Cardiac muscle cell (in vitro differentiated cells and primary cell): ENCODE data around the gene COL19A1. TPM values are rescaled to one million over a fixed set of nuclear protein-coding genes. Genes with fewer than 3 reads are reported as not detected.

Experiments
- DNase-seq, 2 donors: peaks; one replicate each; pipeline versions ENCODE4 v3.0.0 to v3.0.0-alpha.2; 2010 to 2017; ENCODE audit warnings: low read depth in 1 of 2, low spot score in 1 of 2
- H3K27ac ChIP-seq: fragments of 200-600 bp; sonication (generic); 2 replicates; pipeline ENCODE4 v1.5.1; 2016
- H3K27me3 ChIP-seq: fragments of 200-600 bp; sonication (generic); 2 replicates; pipeline ENCODE4 v1.6.0; 2016; ENCODE audit warnings: control low read depth
- H3K36me3 ChIP-seq: fragments of 200-600 bp; sonication (generic); 2 replicates; pipeline ENCODE4 v1.5.1; 2016; ENCODE audit warnings: control low read depth
- H3K4me1 ChIP-seq: fragments of 200-600 bp; sonication (generic); 2 replicates; pipeline ENCODE4 v1.8.1; 2017; ENCODE audit warnings: low read depth, mild to moderate bottlenecking, mixed run types
- H3K4me3 ChIP-seq: fragments of 200-600 bp; sonication (generic); 2 replicates; pipeline ENCODE4 v1.5.1; 2016; ENCODE audit warnings: mild to moderate bottlenecking
- H3K9me3 ChIP-seq: fragments of 200-600 bp; sonication (generic); 2 replicates; pipeline ENCODE4 v1.5.1; 2017; ENCODE audit warnings: low read depth, mild to moderate bottlenecking, control low read depth
- CTCF ChIP-seq: IDR thresholded peaks from 2 replicates; pipeline ENCODE4 v1.5.1; 2012; ENCODE audit warnings: low read depth, mild to moderate bottlenecking, low read length
- polyA plus RNA-seq: library from polyadenylated mRNA; unstranded; fragments of >200 nt; fragmentation: Nextera tagmentation; extraction: Ambion mirVana; gene quantifications from 2 replicates; pipeline ENCODE4 v1.2.1, GENCODE V29; 2016
- total RNA-seq: library from RNA; depleted of rRNA; stranded (reverse); fragments of >200 nt; gene quantifications from 2 replicates; pipeline ENCODE4 v1.2.3, GENCODE V29; 2016

COL19A1 gene
- 0.11 and 0.27 TPM in 2 replicates for total RNA-seq
- 0.10 TPM in 1 of 2 replicates, not detected in the other for polyA plus RNA-seq

- Histone ChIP-seq H3K4me1 (no peaks in the 10 kb centered on the region), H3K27ac (no peak within 1 kb of the TSS), H3K9me3 (no peaks in the 10 kb centered on the region), H3K27me3 (peaks cover 49% of the 10 kb centered on the region), H3K4me3 (peak within 1 kb of the TSS; percentile 50), H3K36me3 (no peaks in the 10 kb centered on the region)
- DNase-seq: peak in 1 of 2 donors; percentile 51
- no peak for TF ChIP-seq CTCF
Measured at GRCh38 chr6:69866351-69866769, at the start of gene COL19A1. Gene COL19A1, plus strand, starts transcription at chr6:69866556. Its CDS starts 13,012 bp downstream, at chr6:69879568.

- Histone ChIP-seq H3K27ac (no peak overlapping the region), H3K4me1 (no peaks in the 10 kb centered on the region), H3K9me3 (no peaks in the 10 kb centered on the region), H3K36me3 (no peaks in the 10 kb centered on the region), H3K27me3 (no peaks in the 10 kb centered on the region), H3K4me3 (no peak overlapping the region)
- no peak for TF ChIP-seq CTCF
- DNase-seq: peak in 1 of 2 donors; percentile 14
Measured at GRCh38 chr6:69816569-69816968, 49.8 kb upstream of the COL19A1 start.

GRCh38 chr6:69817358-69817757, 49.0 kb upstream of the COL19A1 start:
- Histone ChIP-seq H3K36me3 (no peaks in the 10 kb centered on the region), H3K4me1 (no peaks in the 10 kb centered on the region), H3K27ac (no peak overlapping the region), H3K27me3 (no peaks in the 10 kb centered on the region), H3K4me3 (no peak overlapping the region), H3K9me3 (no peaks in the 10 kb centered on the region)
- no peak for DNase-seq
- TF ChIP-seq CTCF: no peak

GRCh38 chr6:69818223-69818930, 48.0 kb upstream of the COL19A1 start:
- no peaks in the 10 kb centered on the region for H3K9me3 ChIP-seq
- no peaks in the 10 kb centered on the region for H3K27me3 ChIP-seq
- H3K4me3 ChIP-seq: no peak overlapping the region
- no peak for TF ChIP-seq CTCF
- DNase-seq: no peak
- H3K4me1 ChIP-seq: no peaks in the 10 kb centered on the region
- H3K36me3 ChIP-seq: no peaks in the 10 kb centered on the region
- no peak overlapping the region for H3K27ac ChIP-seq

- no peak for DNase-seq
- Histone ChIP-seq H3K4me1 (no peaks in the 10 kb centered on the region), H3K27me3 (no peaks in the 10 kb centered on the region), H3K27ac (no peak overlapping the region), H3K9me3 (no peaks in the 10 kb centered on the region), H3K36me3 (no peaks in the 10 kb centered on the region), H3K4me3 (no peak overlapping the region)
- TF ChIP-seq CTCF: no peak
Measured at GRCh38 chr6:69819138-69819537, 47.2 kb upstream of the COL19A1 start.
